GM18951 (cell line): ENCODE results near the gene ALK.
"Not testable (repeated sequence)": the region's sequence is repeated elsewhere in the genome, so short reads cannot be mapped to it uniquely, and the experiment has no call there.

Experiments
- POLR2A ChIP-seq: IDR thresholded peaks from 4 replicates; pipeline ENCODE4 v1.6.1; 2011; ENCODE audit warnings: mild to moderate bottlenecking; ENCODE audit not compliant: insufficient read length, insufficient read depth; ENCODE audit errors: extremely low read depth
- in situ Hi-C: fragments of 300-500 bp; cut with MboI; formaldehyde crosslinking; loops from one replicate; pipeline ENCODE4 v1.12.0; 2022; ENCODE audit warnings: low sequenced_read_pairs, mixed read lengths, inconsistent platforms; ENCODE audit not compliant: unreplicated experiment

Gene ALK

DNA sequence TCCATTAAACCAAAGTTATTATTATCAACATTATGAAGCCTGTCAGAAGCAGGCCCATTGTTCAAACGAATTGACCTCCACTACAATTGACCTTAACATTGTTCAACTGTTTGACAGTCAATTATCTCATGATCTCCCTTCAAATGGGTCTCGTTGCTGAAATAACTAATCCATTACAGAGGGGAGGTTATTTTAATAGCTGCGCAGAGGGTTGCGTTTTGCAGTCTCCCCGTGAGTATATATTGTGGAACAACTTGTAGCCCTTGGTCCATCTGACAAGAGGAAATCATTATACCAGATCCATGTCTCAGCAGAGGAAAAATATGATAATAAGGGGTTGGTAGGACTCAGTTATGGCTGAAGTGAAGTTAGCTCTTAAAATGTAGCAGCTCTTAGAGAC is 159.1 kb downstream of the ALK start:
- TF ChIP-seq POLR2A: no peak
- in situ Hi-C loops: no loop called here

DNA sequence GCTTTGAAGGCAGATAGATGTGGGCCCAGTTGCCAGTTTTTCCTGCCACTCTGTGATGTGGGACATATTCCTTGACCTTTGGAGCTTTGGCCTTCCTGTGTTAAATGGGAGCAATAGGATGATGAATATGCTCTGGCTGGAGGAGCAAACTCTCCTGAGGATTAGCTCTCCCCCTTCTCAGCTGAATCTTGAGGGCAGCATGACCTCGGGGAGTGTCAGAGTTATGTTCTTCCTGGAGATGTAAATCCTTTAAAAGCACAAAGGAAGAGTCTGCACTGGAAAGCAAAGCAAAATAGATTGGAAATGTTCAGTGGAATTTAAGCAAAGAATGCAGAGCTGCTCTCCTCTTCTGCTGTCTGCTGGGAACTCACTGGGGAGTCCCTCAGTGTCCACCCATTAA is 160.1 kb downstream of the ALK start:
- in situ Hi-C loops: no loop called here

DNA sequence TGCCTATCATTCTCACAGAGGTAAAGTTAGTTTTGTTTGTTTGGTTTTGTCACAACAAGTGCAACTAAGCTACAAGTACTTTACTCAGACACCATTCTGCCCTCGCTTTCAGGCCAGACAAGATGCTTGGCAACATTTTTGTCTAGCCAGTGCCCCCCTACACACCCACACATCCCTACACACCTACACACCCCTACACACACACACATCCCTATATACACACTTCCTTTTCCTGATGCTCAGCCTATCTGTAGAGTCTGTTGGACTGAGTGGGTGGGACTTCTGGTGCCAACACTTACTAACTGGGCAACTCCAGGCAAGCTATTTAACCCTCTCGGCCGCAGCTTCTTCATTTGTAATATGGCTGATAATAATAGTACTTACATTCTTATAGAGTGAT is 161.4 kb downstream of the ALK start:
- TF ChIP-seq POLR2A: no peak
- in situ Hi-C loops: no loop called here

More for the DNA sequence above, 160.1 kb downstream of the ALK start:
- TF ChIP-seq POLR2A: no peak

DNA sequence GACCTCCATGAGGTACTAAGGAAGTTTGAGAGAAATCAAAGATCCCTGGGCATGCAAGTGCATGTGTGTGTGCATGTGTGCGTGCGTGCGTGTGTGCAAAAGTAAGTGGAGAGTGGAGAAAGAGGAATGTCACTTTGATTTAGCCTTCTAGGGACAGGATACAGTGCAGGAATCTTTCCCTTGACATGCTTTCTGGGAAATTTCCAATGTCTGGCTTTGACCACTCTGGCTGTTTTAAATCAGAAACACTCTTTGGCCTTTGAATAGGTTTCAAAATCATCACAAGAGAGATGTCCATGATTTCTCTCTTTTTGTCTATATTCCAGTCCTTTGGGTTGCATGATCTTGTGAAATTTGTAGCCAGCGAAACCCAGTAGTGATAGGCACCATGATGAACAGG is 162.0 kb downstream of the ALK start:
- TF ChIP-seq POLR2A: no peak

DNA sequence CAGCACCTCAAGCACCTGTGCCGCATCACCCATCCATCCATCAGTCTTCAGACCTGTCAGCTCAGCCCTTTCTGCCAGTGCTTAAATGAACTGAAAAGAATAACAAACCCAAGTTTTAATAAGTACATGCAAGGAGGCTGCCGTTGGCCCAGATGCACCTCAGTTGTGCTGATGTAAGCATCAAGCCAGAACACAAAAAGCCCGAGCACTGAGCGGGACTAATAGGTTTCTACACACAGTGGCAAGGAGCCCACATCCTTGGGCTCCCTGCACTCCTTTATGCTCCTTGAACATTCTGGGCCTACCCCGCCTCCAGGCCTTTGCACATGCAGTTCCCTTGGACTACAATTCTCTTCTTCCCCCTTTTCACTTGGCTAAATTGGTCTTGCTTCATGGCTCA is 165.6 kb downstream of the ALK start:
- TF ChIP-seq POLR2A: no peak
- in situ Hi-C loops: no loop called here

More for the DNA sequence above, 162.0 kb downstream of the ALK start:
- in situ Hi-C loops: no loop called here

DNA sequence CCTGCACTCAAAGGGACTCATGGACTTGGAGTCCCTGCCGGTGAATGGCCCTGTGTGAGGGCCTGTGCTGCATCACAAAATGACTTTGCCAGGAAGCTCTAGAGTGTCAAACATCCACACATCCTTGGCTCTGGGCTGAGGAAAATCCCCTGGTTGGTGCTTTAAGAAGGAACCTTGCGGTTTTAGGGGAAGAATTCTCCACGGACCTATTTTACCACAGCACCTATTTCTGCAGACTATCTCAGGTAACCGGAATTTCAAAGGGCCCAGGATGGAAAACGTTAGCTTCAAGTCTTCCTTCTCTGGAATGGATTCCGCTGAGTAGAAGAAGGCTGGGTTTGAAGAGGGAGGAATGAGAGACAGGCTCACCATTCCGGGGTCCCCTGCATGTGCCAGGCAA is 166.2 kb downstream of the ALK start:
- in situ Hi-C loops: no loop called here
- TF ChIP-seq POLR2A: no peak

DNA sequence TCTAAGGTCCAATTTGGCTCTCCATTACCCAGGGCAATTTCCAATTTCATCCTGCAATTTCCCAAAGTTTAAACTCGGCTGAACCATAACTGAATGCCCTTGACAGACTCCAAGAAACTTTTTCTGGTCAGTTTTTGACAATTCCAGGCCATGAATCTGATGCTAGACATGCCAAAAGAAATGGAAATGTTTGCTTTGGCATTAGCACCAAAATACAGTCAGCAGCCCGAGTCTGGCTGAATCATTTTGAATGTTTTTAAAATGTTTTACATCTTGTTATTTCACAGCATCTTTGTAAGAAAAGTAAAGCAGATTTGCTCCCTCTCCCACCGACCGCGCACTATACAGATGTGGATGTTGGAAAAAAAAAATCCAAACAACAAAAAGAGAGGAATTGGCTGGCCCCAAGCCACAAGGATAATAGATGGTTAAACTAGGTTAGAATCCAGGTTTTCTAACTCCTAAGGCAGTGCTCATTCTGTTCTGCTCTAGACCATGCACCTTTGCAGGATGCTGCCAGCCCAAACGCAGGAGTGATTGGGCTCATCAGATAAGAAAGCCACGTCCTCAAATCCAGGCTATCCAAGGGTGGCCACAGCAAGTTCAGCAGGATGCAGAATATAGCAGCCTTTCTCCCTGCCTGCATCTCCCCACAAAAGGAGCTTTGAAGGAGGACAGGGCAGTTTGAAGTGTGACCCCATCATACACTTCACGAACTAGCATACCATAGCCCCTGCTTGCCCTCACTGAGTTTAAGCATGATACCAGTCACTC is 167.5 kb downstream of the ALK start:
- no peak for TF ChIP-seq POLR2A
- in situ Hi-C loops: no loop called here

DNA sequence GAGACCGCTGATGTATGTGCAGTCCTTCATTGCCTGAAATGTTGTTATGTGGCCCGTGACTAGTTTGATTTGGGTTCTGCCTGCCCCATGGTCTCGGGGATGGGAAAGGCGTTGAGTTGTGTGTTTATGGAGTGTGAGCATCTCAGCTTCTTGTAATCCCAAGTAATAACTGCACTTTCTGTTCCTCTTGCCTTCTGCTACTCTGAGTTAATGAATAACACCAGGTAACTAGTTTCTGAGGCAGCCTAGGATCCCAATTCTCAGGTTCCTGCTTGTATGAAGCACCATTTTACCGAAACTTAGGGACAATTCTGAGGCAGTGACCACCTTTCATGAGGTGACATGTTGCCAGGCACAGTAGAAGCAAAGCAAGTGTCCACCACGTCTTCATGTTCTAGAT is 170.0 kb downstream of the ALK start:
- in situ Hi-C loops: no loop called here
- no peak for TF ChIP-seq POLR2A

DNA sequence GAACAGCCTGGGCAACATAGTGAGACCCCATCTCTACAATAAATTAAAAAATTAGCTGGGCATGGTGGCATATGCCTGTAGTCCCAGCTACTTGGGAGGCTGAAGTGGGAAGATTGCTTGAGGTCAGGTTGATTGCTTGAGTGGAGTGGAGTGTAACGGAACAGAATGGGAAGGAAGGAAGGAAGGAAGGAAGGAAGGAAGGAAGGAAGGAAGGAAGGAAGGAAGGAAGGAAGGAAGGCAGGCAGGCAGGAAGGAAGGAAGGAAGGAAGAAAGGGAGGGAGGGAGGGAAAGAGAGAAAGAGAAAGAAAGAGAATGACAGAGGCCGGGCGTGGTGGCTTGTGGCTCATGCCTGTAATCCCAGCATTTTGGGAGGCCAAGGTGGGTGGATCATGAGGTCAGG is 170.9 kb downstream of the ALK start:
- in situ Hi-C loops: not testable (repeated sequence)

DNA sequence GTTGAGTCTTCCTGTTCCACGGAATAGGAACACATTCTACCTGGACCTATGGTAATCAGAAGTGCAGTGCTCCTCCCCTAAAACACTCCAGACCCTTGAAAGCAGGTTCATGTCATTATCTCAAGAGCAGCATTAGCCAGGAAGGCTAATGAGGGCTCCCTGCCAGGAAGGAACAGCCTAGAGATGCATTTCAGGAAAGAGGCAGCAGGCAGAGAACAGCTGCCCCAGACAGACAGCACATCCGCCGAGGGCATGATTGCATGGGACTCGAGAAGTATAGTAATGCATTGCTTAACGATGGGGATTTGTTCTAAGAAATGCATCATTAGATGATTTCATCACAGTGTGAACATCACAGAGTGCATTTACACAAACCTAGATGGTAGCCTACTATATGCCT is 171.5 kb downstream of the ALK start:
- no peak for TF ChIP-seq POLR2A
- in situ Hi-C loops: no loop called here

DNA sequence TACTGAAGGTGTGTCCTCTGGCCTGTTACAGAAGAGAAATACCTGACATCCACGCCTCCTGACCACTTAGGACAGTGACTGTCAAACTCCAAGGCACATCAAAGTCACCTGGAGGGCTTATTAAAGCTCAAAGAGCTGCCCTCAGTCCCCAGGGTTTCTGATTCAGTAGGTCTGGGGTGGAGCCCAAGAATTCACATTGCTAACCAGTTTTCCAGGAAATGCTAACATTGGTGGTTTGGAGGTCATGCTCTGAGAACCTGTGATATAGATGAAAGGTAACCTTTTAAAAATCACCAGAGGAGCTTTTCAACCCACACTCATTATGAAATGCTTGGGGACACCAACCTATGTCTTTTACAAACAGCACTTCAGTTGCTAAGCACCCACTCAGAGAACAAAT is 172.3 kb downstream of the ALK start:
- in situ Hi-C loops: no loop called here
- TF ChIP-seq POLR2A: no peak

DNA sequence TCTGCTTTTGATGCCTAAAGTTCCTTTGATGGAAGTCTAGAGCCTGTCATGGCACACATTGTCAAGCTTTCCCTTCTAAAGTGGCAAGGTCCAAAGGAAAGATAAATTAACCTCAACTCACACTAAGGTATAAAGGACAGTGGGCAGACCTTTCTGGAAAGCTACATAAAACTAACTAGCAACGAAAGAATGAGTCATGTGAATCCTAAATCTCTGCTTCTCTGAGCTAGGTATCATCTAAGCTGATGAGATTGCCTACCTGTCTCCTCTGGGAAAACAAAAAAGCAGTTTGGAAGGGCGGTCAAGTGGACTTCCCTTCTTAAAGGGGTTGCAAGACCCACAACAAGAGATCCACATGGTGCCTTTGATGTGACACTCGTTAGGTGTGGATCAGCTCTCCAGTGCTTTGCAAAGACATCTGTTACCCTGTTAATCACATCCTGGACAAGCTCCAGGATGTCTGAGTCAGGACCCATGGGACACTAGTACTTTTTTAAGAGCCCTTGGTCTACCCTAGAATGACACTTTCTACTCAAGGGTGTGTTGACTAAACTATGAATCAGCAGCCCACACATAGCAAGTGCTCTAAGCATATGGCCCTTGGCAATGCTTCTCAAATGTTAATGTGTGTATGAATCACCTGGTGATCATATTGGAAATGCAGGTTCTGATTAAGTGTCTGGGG is 173.5 kb downstream of the ALK start:
- in situ Hi-C loops: no loop called here
- no peak for TF ChIP-seq POLR2A

DNA sequence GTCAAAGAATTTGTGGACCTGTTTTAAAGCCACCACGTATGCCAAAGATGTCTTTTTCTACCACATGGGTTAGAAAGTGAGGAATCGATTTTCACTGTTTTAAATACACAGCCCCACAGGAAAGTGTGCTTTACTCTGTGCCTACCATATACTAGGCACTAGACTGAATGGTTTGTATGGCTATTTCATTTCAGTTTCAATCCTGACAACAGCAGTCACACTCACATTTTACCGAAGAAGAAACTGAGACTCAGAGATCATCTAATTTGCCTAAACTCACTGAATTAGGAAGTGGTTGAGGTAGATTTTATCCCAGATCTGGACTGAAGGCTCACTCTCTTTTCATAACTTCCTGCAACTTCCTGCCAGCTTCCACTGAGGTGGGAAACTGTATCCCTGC is 176.4 kb downstream of the ALK start:
- in situ Hi-C loops: no loop called here
- TF ChIP-seq POLR2A: no peak

DNA sequence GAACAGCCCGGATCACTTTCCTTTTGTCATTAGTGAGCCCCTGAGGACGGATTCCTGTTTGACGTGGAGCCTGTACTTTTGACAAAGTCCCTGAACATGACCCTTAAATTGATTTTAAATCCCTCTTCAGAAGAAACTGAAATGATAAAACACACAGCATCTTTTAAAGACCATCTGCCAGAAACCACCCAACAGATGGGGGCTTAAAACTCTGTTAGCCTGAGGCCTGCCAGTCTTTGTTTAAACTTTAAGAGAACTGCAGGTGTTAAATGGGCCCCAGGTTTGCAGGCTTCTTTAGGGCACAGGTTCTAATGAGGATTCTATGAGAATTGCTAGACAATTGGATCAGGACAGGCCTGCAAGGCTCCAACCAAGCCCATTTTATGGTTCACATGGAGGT is 177.9 kb downstream of the ALK start:
- TF ChIP-seq POLR2A: no peak
- in situ Hi-C loops: no loop called here
